Testis (tissue), 3 donors: Measurements from ENCODE around the gene RAPSN. TPM values are rescaled to one million over a fixed set of nuclear protein-coding genes. Genes with fewer than 3 reads are reported as not detected.

Source experiments
- DNase-seq: peaks from one replicate; pipeline ENCODE4 v3.0.0-alpha.2; 2019
- H3K27ac ChIP-seq, 2 donors: fragments of 200-600 bp; sonication (generic); one replicate each; pipeline ENCODE4 v1.5.1; 2019
- H3K27me3 ChIP-seq: fragments of 200-600 bp; sonication (generic); one replicate; pipeline ENCODE4 v1.5.1; 2019
- H3K36me3 ChIP-seq: fragments of 200-600 bp; sonication (generic); one replicate; pipeline ENCODE4 v1.5.1; 2017; ENCODE audit warnings: low read depth; ENCODE audit errors: missing control alignments
- H3K4me1 ChIP-seq: fragments of 200-600 bp; sonication (generic); one replicate; pipeline ENCODE4 v1.5.1; 2019
- H3K4me3 ChIP-seq, 2 donors: fragments of 200-600 bp; sonication (generic); one replicate each; pipeline ENCODE4 v1.5.1; 2017 to 2019
- H3K9me3 ChIP-seq: fragments of 200-600 bp; sonication (generic); one replicate; pipeline ENCODE4 v1.5.1; 2017
- POLR2A ChIP-seq: fragments of 450-650 bp; IDR thresholded peaks from one replicate; pipeline ENCODE4 v1.6.1; 2017; ENCODE audit warnings: antibody characterized with exemption, mild to moderate bottlenecking, moderate library complexity
- WGBS, 2 donors: methylation state at CpG; one replicate each; pipeline ENCODE4 v1.1.5; 2018; 5-methylcytosine and 5-hydroxymethylcytosine counted together
- intact Hi-C: fragments of 100-400 bp; cut with DNase I; formaldehyde crosslinking; loops from one replicate; pipeline ENCODE4 v1.15.1; 2023; ENCODE audit warnings: low total_unique reads
- polyA plus RNA-seq: library from polyadenylated mRNA; stranded (reverse); fragments of 350-450 nt; fragmentation: Illumina TruSeq; extraction: RNeasy Lipid Tissue Mini Kit (QIAGEN cat#74804); gene quantifications from one replicate; pipeline ENCODE4 v1.2.3, GENCODE V29; 2014; ENCODE audit warnings: low read depth, low replicate concordance; ENCODE audit not compliant: insufficient read depth
- total RNA-seq, 2 donors: library from RNA; depleted of rRNA; stranded (reverse); fragments of >200 nt; gene quantifications; one replicate each; pipeline ENCODE4 v1.2.3, GENCODE V29; 2016
- TF ChIP-seq, protein P1 (sequence below), 3 experiments: fragments of 450-650 bp in 2 of 3; fragments of 200-600 bp in 1 of 3; sonication (generic) in 1 of 3; IDR thresholded peaks; one replicate each; pipeline ENCODE4 v1.5.1; 2016 to 2019; ENCODE audit warnings: antibody characterized with exemption in 3 of 3, mild to moderate bottlenecking in 2 of 3, moderate library complexity in 1 of 3

RAPSN gene
- total and polyA plus RNA-seq, 3 donors from 2014 or later = 0.19 to 0.65 (median 0.63) TPM

DNA sequence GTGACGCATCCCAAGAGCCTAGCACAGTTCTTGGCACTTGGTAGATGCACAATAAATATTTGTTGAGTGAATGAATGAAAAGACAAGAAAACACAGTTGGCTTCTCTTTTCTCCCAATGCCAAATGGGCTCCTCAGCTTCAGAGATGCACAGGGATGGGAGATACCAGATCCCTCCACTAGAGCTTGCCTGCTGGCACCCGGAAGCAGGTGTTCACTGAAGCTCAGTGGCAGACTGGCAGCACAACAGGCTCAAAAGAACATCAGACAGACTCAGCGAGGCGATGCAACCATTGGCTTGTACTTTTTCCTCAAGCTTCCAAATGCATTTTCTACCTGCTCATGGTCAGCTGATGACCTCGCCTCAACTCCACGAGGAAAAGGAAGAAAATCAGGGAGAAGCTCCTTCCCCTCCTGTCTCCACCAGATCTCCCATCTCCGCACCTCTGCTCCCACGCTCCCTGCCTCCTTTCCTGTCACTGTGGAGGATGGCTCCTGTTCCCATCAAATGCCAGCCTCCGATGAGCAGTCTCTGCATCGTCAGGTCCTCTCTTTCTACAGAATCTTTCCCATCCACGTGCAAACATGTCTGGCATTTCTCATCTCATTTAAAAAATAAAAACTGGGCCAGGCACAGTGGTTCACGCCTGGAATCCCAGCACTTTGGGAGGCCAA lies 5.8 kb downstream of the RAPSN start:
- WGBS, 2 donors = 84 to 87% methylated on average over 12 of the region's 12 CpGs
- no peaks in the 10 kb centered on the region for H3K4me1 ChIP-seq
- no peak for DNase-seq
- H3K4me3 ChIP-seq = no peak overlapping the region
- intact Hi-C loops = no loop called here
- H3K9me3 ChIP-seq = no peaks in the 10 kb centered on the region
- TF ChIP-seq, protein P1, sequence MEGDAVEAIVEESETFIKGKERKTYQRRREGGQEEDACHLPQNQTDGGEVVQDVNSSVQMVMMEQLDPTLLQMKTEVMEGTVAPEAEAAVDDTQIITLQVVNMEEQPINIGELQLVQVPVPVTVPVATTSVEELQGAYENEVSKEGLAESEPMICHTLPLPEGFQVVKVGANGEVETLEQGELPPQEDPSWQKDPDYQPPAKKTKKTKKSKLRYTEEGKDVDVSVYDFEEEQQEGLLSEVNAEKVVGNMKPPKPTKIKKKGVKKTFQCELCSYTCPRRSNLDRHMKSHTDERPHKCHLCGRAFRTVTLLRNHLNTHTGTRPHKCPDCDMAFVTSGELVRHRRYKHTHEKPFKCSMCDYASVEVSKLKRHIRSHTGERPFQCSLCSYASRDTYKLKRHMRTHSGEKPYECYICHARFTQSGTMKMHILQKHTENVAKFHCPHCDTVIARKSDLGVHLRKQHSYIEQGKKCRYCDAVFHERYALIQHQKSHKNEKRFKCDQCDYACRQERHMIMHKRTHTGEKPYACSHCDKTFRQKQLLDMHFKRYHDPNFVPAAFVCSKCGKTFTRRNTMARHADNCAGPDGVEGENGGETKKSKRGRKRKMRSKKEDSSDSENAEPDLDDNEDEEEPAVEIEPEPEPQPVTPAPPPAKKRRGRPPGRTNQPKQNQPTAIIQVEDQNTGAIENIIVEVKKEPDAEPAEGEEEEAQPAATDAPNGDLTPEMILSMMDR (IDR thresholded peaks at IDR 0.05) = no peak
- no peak for TF ChIP-seq POLR2A
- H3K27me3 ChIP-seq = no peaks in the 10 kb centered on the region
- no peaks in the 10 kb centered on the region for H3K36me3 ChIP-seq
- H3K27ac ChIP-seq = no peak overlapping the region

GRCh38 chr11:47442514-47442913 lies 6.4 kb downstream of the RAPSN start:
- 88 to 90% methylated on average over 6 to 8 of the region's 8 CpGs for WGBS, 2 donors
- no peak overlapping the region for H3K4me3 ChIP-seq
- H3K36me3 ChIP-seq = no peaks in the 10 kb centered on the region
- intact Hi-C loops = no loop called here
- no peaks in the 10 kb centered on the region for H3K27me3 ChIP-seq
- no peak overlapping the region for H3K27ac ChIP-seq
- peaks cover 5% of the 10 kb centered on the region for H3K4me1 ChIP-seq
- H3K9me3 ChIP-seq = no peaks in the 10 kb centered on the region
- TF ChIP-seq, protein P1 (IDR thresholded peaks at IDR 0.05) = no peak
- TF ChIP-seq POLR2A = no peak
- no peak for DNase-seq

- intact Hi-C loops = no loop called here
- no peaks in the 10 kb centered on the region for H3K27me3 ChIP-seq
- 93 to 100% methylated on average over 1 to 12 of the region's 12 CpGs for WGBS, 2 donors
- no peak overlapping the region for H3K4me3 ChIP-seq
- DNase-seq = no peak
- no peak for TF ChIP-seq POLR2A
- TF ChIP-seq, protein P1 (IDR thresholded peaks at IDR 0.05) = no peak
- H3K36me3 ChIP-seq = no peaks in the 10 kb centered on the region
- H3K27ac ChIP-seq = no peak overlapping the region
- H3K9me3 ChIP-seq = no peaks in the 10 kb centered on the region
- peaks cover 7% of the 10 kb centered on the region for H3K4me1 ChIP-seq
These were observed 7.5 kb downstream of the RAPSN start for GRCh38 chr11:47441421-47441820.

- Histone ChIP-seq H3K27me3 (no peaks in the 10 kb centered on the region), H3K9me3 (no peaks in the 10 kb centered on the region), H3K27ac (no peak overlapping the region), H3K4me1 (peaks cover 7% of the 10 kb centered on the region), H3K36me3 (no peaks in the 10 kb centered on the region), H3K4me3 (no peak overlapping the region)
- 70 to 90% methylated on average over 2 of the region's 2 CpGs for WGBS, 2 donors
- TF ChIP-seq, protein P1 (IDR thresholded peaks at IDR 0.05) = no peak
- TF ChIP-seq POLR2A = no peak
- DNase-seq = no peak
- intact Hi-C loops = no loop called here
These were observed 8.9 kb downstream of the RAPSN start for GRCh38 chr11:47440054-47440476.

DNA sequence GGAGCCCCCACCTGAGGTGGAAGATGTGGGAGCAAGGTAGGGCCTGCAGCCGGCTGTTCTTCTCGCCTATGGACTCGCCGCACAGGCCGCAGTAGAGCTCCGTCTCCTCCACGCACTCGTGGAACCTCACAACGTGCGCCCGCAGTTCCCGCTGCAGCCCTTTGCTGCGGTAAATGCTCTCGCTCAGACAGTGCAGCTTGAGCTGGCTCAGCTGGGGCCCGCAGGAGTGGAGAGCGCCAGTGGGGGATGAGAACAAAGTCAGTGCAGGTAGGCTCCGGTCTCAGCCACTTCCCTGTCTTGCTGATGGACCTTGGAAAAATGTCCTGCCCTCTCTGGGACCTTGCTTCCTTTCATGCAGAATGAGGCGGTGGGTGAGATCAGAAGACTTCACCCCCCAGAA lies 10.2 kb downstream of the RAPSN start:
- TF ChIP-seq, protein P1 (IDR thresholded peaks at IDR 0.05) = no peak
- TF ChIP-seq POLR2A = no peak
- Histone ChIP-seq H3K27ac (no peak overlapping the region), H3K9me3 (no peaks in the 10 kb centered on the region), H3K4me1 (peaks cover 17% of the 10 kb centered on the region), H3K27me3 (no peaks in the 10 kb centered on the region), H3K36me3 (no peaks in the 10 kb centered on the region), H3K4me3 (no peak overlapping the region)
- 95 to 97% methylated on average over 18 of the region's 18 CpGs for WGBS, 2 donors
- no peak for DNase-seq
- intact Hi-C loops = no loop called here
